Epithelial cell of proximal tubule (primary cell): ENCODE measurements around the gene FRMD7. TPM values are rescaled to one million over a fixed set of nuclear protein-coding genes. Genes with fewer than 3 reads are reported as not detected.

Source experiments
- DNase-seq: peaks from one replicate; pipeline ENCODE4 v3.0.0-alpha.2; 2011; ENCODE audit warnings: low read depth
- H3K4me3 ChIP-seq: 2 replicates; pipeline ENCODE4 v1.5.1; 2011; ENCODE audit warnings: low read depth, mild to moderate bottlenecking, low read length
- total RNA-seq: library from RNA; depleted of rRNA; stranded (reverse); fragments of >200 nt; gene quantifications from 2 replicates; pipeline ENCODE4 v1.2.3, GENCODE V29; 2015
- TF ChIP-seq, protein P1 (sequence below): conservative IDR thresholded peaks from 2 replicates; pipeline ENCODE4 v1.5.1; 2012; ENCODE audit warnings: low read depth, mild to moderate bottlenecking, low read length

FRMD7 gene
- total RNA-seq, 1 donor from 2014 or later, result not detected

DNA sequence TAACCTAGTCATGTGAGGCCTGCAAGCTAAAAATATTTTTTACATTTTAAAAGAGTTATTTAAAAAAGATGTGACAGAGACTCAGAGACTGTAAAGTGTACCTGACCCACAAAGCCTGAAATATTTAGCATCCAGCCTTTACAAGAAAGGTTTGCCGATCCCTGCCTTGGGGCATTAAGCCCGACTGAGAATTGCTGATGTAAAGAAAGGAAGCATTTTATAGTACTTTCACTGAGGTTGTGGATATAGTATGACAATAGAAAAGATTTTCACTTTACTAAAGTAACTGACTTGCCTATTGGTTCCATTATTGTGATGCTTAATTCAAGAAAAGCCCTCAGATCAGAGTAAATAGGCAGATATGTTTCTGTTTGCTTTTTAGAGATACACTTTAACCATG, 87.8 kb downstream of the FRMD7 start:
- TF ChIP-seq, protein P1, sequence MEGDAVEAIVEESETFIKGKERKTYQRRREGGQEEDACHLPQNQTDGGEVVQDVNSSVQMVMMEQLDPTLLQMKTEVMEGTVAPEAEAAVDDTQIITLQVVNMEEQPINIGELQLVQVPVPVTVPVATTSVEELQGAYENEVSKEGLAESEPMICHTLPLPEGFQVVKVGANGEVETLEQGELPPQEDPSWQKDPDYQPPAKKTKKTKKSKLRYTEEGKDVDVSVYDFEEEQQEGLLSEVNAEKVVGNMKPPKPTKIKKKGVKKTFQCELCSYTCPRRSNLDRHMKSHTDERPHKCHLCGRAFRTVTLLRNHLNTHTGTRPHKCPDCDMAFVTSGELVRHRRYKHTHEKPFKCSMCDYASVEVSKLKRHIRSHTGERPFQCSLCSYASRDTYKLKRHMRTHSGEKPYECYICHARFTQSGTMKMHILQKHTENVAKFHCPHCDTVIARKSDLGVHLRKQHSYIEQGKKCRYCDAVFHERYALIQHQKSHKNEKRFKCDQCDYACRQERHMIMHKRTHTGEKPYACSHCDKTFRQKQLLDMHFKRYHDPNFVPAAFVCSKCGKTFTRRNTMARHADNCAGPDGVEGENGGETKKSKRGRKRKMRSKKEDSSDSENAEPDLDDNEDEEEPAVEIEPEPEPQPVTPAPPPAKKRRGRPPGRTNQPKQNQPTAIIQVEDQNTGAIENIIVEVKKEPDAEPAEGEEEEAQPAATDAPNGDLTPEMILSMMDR, result no peak
- H3K4me3 ChIP-seq, result no peak overlapping the region
- DNase-seq, result no peak

DNA sequence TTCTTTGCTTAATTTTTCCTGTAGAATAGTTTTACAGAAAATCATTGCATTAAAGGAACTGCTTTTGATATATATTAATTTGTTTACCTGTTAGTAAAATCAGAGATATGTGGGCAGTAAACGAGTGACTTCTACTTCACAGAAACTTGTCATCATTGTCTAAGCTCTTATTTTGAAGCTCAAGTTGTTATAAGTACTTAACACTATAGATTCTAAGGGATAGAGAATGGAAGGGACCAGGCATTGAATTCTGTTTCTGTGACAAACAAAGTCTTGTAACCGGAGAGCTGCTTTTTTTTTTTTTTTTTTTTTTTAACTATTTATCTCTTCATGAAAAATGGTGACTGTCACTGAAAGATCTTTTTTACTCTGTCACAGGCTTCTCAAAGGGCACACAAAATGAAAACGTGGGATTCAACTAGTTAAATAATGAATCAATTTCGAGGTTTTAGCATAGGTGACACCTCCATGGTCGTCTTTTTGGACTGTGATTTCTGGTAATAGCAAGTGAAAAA, 90.3 kb downstream of the FRMD7 start:
- DNase-seq, result no peak
- no peak overlapping the region for H3K4me3 ChIP-seq
- TF ChIP-seq, protein P1, result no peak

DNA sequence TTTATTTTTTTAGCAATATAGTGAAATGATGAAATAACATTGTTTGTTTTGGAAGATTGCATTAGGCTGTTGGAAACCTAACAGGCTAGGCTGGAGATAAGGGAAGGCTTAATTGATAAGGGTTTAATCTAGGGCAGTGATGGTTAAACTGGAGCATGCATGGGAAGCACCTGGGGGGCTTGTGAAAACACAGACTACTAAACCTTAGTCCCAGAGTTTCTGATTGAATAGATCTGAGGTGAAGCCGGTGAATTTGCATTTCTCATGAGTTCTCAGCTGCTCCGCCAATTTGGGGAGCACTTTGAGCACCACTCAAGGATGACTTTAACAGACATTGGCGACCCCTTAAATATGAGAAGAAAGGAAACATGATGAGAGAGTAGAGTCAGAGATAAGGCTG, 93.2 kb downstream of the FRMD7 start:
- TF ChIP-seq, protein P1, result no peak
- DNase-seq, result no peak

DNA sequence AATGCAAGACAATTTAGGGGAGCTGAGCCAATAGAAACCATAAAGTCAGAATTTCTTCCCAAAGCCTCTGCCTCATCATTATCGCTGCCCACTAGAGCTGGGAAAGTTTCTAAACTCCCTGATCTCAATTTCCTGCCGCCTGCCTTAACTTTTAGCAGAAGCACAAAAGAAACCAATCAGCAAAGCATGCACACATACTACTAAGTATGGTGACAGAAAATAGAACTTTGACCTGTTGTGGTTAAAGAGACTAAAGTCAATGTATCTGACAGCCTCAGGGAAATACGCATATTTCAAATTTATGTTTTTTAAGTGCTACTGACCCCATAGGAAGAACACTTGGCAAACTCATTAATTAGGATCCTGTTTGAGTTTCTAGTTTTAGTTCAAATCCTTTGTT, 94.7 kb downstream of the FRMD7 start:
- no peak overlapping the region for H3K4me3 ChIP-seq
- TF ChIP-seq, protein P1, result no peak
- no peak for DNase-seq

More for the DNA sequence above, 93.2 kb downstream of the FRMD7 start:
- no peak overlapping the region for H3K4me3 ChIP-seq

DNA sequence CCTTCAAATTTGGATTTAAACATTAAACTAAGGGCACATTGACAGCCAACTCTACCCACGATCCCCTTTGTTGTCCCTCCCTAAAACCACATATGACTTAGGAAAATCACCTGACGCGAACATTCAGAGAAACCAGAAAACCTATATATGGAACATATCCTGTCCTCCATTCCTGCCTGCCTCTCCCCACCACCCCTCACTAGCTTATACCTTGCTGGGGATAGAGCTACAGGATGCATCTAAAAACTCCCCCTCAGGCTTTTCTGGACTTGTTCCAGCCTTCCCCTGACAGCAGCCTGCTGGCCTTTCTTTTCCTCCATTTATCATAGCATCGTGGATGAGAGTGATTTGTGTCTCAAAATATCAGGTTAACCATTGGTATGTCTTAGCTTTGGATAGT, 96.0 kb downstream of the FRMD7 start:
- TF ChIP-seq, protein P1, result no peak
- no peak for DNase-seq
- H3K4me3 ChIP-seq, result no peak overlapping the region

DNA sequence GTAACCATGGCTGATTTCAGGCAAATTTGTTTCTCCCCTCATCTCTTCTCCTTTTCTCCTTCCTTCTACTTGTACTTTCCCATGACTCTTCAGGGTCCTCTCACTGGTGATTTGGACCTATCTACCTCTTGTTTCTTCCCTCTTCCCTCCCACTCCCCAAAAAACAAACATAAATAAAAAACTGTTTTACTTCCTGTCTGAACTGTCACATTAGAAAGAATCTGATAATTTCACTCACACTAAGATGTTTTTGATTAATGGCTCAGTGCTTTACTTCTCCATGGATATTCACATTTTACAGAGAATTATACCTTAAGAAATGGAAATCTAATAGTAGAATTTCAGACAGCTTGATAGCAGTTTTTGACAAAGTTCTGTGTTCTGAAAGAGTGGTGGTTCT, 97.6 kb downstream of the FRMD7 start:
- no peak overlapping the region for H3K4me3 ChIP-seq
- TF ChIP-seq, protein P1, result no peak
- no peak for DNase-seq

Other genes starting within 250 kb of the FRMD7 start
- gene STK26, start 104.7 kb downstream of the FRMD7 start, total RNA-seq, result 23.7 and 33.2 TPM in 2 replicates
- 16.4 and 19.6 TPM in 2 replicates for gene RAP2C, start 91.4 kb upstream of the FRMD7 start, total RNA-seq